Lung (tissue), 12 donors: Measurements from ENCODE around the gene RXFP4. TPM values are rescaled to one million over a fixed set of nuclear protein-coding genes. Genes with fewer than 3 reads are reported as not detected.

ENCODE experiments used
- ATAC-seq: fragments of 200-7000 bp; cut with Tn5 transposase; one replicate; pipeline ENCODE4 v1.9.1; 2020; ENCODE audit warnings: moderate number of reproducible peaks; ENCODE audit not compliant: insufficient read depth, low FRiP score
- DNase-seq, 3 donors: peaks; one replicate each; pipeline ENCODE4 v3.0.0-alpha.2; 2013 to 2017
- H3K27ac ChIP-seq, 2 donors: one replicate each; pipeline ENCODE4 v1.5.1; 2013; ENCODE audit warnings: mild to moderate bottlenecking in 2 of 2, moderate library complexity in 2 of 2, control low read depth in 1 of 2, inconsistent platforms in 1 of 2, low read depth in 1 of 2, low read length in 1 of 2
- H3K27me3 ChIP-seq, 3 donors: one replicate each; pipeline ENCODE4 v1.5.1; 2013; ENCODE audit warnings: low read length in 2 of 3; ENCODE audit not compliant: control insufficient read depth in 3 of 3, insufficient read depth in 3 of 3
- H3K36me3 ChIP-seq, 4 donors: one replicate each; pipeline ENCODE4 v1.5.1; 2013; ENCODE audit warnings: low read length in 4 of 4, mild to moderate bottlenecking in 1 of 4, moderate library complexity in 1 of 4; ENCODE audit not compliant: control insufficient read depth in 4 of 4, insufficient read depth in 4 of 4
- H3K4me1 ChIP-seq, 5 donors: one replicate each; pipeline ENCODE4 v1.5.1; 2013; ENCODE audit warnings: low read length in 5 of 5, mild to moderate bottlenecking in 2 of 5, moderate library complexity in 1 of 5; ENCODE audit not compliant: control insufficient read depth in 5 of 5, insufficient read depth in 5 of 5
- H3K4me3 ChIP-seq: one replicate; pipeline ENCODE4 v1.5.1; 2013; ENCODE audit warnings: mild to moderate bottlenecking, control low read depth, moderate library complexity
- H3K9ac ChIP-seq, 2 donors: one replicate each; pipeline ENCODE4 v1.5.1; 2013; ENCODE audit warnings: low read length in 2 of 2, control low read depth in 1 of 2; ENCODE audit not compliant: insufficient read depth in 1 of 2
- H3K9me3 ChIP-seq, 4 donors: one replicate each; pipeline ENCODE4 v1.5.1; 2013; ENCODE audit warnings: low read length in 3 of 4, mild to moderate bottlenecking in 1 of 4, moderate library complexity in 1 of 4; ENCODE audit not compliant: control insufficient read depth in 4 of 4, insufficient read depth in 3 of 4
- WGBS, 2 donors: extraction: QIAGEN DNeasy Blood & Tissue Kit; methylation state at CpG; one replicate each; pipeline ENCODE4 v1.1.7; 2013; 5-methylcytosine and 5-hydroxymethylcytosine counted together
- polyA plus RNA-seq, 2 donors: library from polyadenylated mRNA; stranded (reverse); fragments of 200-250 nt; gene quantifications; one replicate each; pipeline ENCODE4 v1.2.1, GENCODE V29; 2013
- total RNA-seq, 2 donors: library from RNA; depleted of rRNA in 1 of 2; stranded (reverse); fragments of >200 nt in 1 of 2; gene quantifications; one replicate each; pipeline ENCODE4 v1.2.1, GENCODE V29; 2014 to 2021
- TF ChIP-seq, protein P1 (sequence below): IDR thresholded peaks from 2 replicates; pipeline ENCODE4 v1.5.1; 2012; ENCODE audit warnings: mild to moderate bottlenecking; ENCODE audit errors: control extremely low read depth, extremely low read depth
- donor health status: control.
- donor health status: control.
- donor health status: Bipolar disorder and iron deficiency.
- donor health status: healthy.
- donor health status: DM: yes; HTN: yes; CAD: no.

The RXFP4 gene
- total and polyA plus RNA-seq, 4 donors = 0.05 to 0.20 TPM; not detected in 2

GRCh38 chr1:155962599-155963211 lies 21.3 kb downstream of the RXFP4 start:
- DNase-seq = no peak
- Histone ChIP-seq H3K9me3 (no peaks in the 10 kb centered on the region), H3K27me3 (no peaks in the 10 kb centered on the region), H3K4me1 (peaks cover 0 to 17% (median 5%) of the 10 kb centered on the region in 5 donors), H3K36me3 (peaks cover 16 to 77% (median 52%) of the 10 kb centered on the region in 4 donors), H3K27ac (peak overlapping the region in 1 of 2 donors; percentile 83), H3K4me3 (no peak overlapping the region), H3K9ac (no peak overlapping the region)
- WGBS, 2 donors = 62 to 64% methylated on average over 18 of the region's 18 CpGs
- no peak for ATAC-seq
- TF ChIP-seq, protein P1, sequence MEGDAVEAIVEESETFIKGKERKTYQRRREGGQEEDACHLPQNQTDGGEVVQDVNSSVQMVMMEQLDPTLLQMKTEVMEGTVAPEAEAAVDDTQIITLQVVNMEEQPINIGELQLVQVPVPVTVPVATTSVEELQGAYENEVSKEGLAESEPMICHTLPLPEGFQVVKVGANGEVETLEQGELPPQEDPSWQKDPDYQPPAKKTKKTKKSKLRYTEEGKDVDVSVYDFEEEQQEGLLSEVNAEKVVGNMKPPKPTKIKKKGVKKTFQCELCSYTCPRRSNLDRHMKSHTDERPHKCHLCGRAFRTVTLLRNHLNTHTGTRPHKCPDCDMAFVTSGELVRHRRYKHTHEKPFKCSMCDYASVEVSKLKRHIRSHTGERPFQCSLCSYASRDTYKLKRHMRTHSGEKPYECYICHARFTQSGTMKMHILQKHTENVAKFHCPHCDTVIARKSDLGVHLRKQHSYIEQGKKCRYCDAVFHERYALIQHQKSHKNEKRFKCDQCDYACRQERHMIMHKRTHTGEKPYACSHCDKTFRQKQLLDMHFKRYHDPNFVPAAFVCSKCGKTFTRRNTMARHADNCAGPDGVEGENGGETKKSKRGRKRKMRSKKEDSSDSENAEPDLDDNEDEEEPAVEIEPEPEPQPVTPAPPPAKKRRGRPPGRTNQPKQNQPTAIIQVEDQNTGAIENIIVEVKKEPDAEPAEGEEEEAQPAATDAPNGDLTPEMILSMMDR = no peak

- Histone ChIP-seq H3K36me3 (peaks cover 6 to 75% (median 48%) of the 10 kb centered on the region in 4 donors), H3K9ac (no peak overlapping the region), H3K9me3 (no peaks in the 10 kb centered on the region), H3K4me1 (peaks cover 12 to 26% (median 15%) of the 10 kb centered on the region in 5 donors), H3K27me3 (no peaks in the 10 kb centered on the region), H3K27ac (peak overlapping the region in 1 of 2 donors; percentile 52), H3K4me3 (no peak overlapping the region)
- TF ChIP-seq, protein P1 = no peak
- DNase-seq (no peak), ATAC-seq (no peak)
- 75 to 85% methylated on average over 7 of the region's 7 CpGs for WGBS, 2 donors
These were observed 22.8 kb downstream of the RXFP4 start for GRCh38 chr1:155964193-155964592.

DNA sequence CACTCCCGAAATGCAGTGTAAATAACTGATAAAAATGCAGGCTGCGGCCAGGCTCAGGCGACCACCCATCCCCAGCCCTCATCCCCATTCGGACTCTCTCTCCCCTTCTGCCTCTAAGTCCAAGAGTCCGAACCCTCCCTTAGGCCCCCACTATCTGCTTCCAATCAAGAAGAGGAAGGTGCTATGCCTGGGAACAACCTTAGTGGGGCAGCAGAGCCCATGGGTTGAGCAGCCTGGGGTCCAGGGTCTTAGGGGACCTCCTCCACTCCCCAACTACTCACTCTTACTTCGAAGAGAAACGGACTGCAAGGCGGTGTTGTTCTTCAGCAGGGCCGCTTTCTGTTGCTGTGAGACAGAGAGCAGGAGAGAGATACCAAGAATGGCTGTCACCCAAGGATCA lies 24.7 kb downstream of the RXFP4 start:
- TF ChIP-seq, protein P1 = no peak
- H3K36me3 ChIP-seq = peaks cover 2 to 62% (median 36%) of the 10 kb centered on the region in 4 donors
- WGBS, 2 donors = 72 to 76% methylated on average over 9 of the region's 9 CpGs
- H3K4me3 ChIP-seq = no peak overlapping the region
- H3K27me3 ChIP-seq = no peaks in the 10 kb centered on the region
- ATAC-seq (no peak), DNase-seq (no peak)
- H3K27ac ChIP-seq = peak overlapping the region; percentile 22 to 85
- H3K4me1 ChIP-seq = peaks cover 15 to 45% (median 33%) of the 10 kb centered on the region in 5 donors
- H3K9me3 ChIP-seq = no peaks in the 10 kb centered on the region
- no peak overlapping the region for H3K9ac ChIP-seq
